PFSK-1 (cell line): ENCODE data around the gene RXFP4.

ENCODE experiments used
- FOXP2 ChIP-seq: optimal IDR thresholded peaks from 2 replicates; pipeline ENCODE3; 2011; ENCODE audit warnings: borderline replicate concordance, control low read depth, inconsistent platforms; ENCODE audit not compliant: insufficient read depth; ENCODE audit errors: extremely low read length, extremely low read depth
- POLR2AphosphoS5 ChIP-seq: IDR thresholded peaks from 2 replicates; pipeline ENCODE4 v1.6.1; 2012; ENCODE audit warnings: low read depth, mild to moderate bottlenecking, control low read depth, low read length, moderate library complexity
- SIN3A ChIP-seq: IDR thresholded peaks from 2 replicates; pipeline ENCODE4 v1.6.1; 2012; ENCODE audit warnings: mild to moderate bottlenecking, low read length, moderate library complexity, borderline replicate concordance; ENCODE audit not compliant: insufficient read depth
- TAF1 ChIP-seq: IDR thresholded peaks from 2 replicates; pipeline ENCODE4 v1.6.1; 2012; ENCODE audit warnings: low read length, control low read depth, borderline replicate concordance; ENCODE audit not compliant: insufficient read depth
- TF ChIP-seq, protein P1 (sequence below), 2 experiments: IDR thresholded peaks; 2 replicates each; pipeline versions ENCODE4 v1.6.1 to v1.8.0; 2011 to 2012; ENCODE audit warnings: low read depth in 2 of 2, low read length in 2 of 2, control low read depth in 1 of 2, inconsistent platforms in 1 of 2, mild to moderate bottlenecking in 1 of 2, moderate library complexity in 1 of 2; ENCODE audit not compliant: insufficient read depth in 1 of 2

The RXFP4 gene

DNA sequence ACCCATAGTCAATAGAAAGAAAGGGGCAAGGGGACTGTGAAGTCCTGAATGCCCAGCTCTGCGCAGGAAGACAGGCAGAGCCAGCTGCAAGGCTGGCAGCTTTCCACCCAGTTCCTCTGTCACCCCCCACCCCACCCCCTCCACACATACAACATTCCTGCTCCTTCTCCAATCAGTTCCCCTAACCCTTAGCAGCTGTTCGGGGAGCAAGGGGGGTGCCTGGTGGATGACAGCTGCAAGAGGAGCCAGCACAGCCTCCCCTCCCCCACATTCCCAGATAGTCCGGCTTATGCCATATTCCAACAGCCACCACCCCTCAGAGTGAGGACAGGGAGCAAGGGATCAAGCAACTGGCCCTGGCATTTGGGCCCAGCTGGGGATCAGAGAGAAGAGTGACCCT is 27.2 kb downstream of the RXFP4 start:
- TF ChIP-seq SIN3A (no peak), FOXP2 (no peak), POLR2AphosphoS5 (no peak), TAF1 (no peak)
- TF ChIP-seq, protein P1, sequence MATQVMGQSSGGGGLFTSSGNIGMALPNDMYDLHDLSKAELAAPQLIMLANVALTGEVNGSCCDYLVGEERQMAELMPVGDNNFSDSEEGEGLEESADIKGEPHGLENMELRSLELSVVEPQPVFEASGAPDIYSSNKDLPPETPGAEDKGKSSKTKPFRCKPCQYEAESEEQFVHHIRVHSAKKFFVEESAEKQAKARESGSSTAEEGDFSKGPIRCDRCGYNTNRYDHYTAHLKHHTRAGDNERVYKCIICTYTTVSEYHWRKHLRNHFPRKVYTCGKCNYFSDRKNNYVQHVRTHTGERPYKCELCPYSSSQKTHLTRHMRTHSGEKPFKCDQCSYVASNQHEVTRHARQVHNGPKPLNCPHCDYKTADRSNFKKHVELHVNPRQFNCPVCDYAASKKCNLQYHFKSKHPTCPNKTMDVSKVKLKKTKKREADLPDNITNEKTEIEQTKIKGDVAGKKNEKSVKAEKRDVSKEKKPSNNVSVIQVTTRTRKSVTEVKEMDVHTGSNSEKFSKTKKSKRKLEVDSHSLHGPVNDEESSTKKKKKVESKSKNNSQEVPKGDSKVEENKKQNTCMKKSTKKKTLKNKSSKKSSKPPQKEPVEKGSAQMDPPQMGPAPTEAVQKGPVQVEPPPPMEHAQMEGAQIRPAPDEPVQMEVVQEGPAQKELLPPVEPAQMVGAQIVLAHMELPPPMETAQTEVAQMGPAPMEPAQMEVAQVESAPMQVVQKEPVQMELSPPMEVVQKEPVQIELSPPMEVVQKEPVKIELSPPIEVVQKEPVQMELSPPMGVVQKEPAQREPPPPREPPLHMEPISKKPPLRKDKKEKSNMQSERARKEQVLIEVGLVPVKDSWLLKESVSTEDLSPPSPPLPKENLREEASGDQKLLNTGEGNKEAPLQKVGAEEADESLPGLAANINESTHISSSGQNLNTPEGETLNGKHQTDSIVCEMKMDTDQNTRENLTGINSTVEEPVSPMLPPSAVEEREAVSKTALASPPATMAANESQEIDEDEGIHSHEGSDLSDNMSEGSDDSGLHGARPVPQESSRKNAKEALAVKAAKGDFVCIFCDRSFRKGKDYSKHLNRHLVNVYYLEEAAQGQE (IDR thresholded peaks at IDR 0.05; ENCODE audit: insufficient read depth in 1 of 2, low read depth in 2 of 2, low read length in 2 of 2), result no peak

DNA sequence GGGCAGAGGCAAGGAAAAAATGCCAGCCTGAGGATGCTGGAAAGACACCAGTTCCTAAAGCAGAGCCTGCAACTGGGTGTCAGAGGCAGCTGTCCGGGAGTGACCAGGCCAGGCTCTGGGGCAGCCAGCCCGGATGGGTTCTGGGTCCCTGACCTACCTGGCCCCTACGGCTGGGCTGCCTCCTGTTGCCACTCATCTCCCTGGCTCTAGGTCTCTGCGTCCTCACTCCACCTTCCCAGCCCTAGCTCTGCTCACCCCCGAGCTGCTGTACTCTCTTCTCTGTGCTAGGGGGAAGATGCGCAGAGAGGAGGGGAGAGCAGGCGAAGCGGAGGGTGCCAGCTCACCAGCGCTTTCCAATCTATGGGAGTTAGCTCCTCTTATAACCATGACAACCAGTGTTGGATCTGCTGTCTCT is 27.9 kb downstream of the RXFP4 start:
- TF ChIP-seq, protein P1 (IDR thresholded peaks at IDR 0.05; ENCODE audit: insufficient read depth in 1 of 2, low read depth in 2 of 2, low read length in 2 of 2), result no peak
- TF ChIP-seq POLR2AphosphoS5 (no peak), SIN3A (no peak), FOXP2 (no peak), TAF1 (no peak)

DNA sequence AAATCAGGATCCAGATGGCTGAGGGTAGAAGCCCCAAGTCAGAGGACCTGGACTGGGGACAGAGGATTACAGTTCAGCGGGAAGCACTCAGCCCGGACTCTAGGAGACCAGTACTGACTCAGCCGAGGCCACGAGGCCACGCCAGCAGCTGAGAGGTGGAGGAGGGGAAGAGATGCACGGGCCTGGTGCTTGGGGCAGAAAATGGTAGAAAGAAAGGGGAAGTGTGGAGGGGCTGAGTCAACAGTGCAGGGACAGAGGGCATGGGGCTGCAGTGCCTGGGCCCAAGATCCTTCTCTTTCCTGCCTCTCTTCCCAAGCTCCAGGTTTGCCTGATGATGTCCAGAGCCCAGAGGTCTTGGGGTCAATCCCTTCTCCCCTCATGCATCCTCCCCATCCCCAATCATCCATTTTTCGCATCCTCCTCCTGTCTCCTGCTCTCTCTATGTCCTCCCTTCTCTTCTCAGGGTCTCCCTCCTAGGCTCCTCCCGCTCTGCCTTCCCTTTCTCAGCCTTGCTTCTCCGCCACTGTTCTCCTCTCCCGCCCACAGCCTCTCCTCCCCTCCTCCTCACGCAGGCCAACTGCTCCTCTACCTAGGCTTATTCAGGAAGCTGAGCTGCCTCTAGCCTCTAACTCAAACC is 29.2 kb downstream of the RXFP4 start:
- TF ChIP-seq FOXP2 (no peak), POLR2AphosphoS5 (no peak), SIN3A (no peak), TAF1 (no peak)
- TF ChIP-seq, protein P1 (IDR thresholded peaks at IDR 0.05; ENCODE audit: insufficient read depth in 1 of 2, low read depth in 2 of 2, low read length in 2 of 2), result no peak

DNA sequence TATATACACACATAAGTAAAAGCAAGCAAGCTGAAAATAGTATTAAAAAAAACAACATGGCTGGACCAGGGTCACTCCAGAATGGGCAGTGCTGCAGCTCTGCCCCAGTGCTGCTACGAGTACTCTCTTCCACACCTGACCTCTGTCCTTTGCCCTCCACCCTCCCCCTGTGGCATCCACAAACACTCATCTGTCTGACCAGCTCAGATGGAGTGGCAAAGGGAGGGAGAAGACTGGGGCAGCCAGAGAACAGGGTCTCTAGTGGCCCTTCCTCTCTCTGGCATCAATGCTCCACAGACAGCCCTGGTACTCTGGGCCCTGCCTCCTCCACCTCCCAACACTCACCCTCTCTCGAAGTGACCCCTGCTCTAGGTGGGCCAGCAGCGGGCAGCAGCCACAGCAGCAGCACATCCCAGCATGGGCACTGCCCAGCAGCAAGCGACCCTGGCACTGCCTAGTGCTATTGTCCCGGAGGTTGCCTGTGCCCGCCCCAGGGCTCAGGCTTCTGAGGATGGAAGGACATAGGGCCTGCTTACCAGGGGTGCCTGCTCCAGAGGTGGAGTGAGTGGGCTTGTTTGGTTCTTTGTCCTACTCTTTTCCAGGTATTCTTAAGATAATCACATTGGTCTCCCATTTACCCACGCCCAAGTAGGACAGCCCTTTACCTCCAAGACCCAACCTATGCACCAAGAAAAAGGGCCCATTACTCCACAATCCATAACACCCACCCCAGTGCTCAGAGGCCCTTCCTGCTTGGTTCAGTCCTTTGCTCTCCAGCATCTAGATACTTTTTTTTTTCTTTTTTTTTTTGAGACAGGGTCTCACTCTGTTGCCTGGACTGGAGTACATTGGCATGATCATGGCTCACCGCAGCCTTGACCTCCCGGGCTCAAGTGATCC is 30.7 kb downstream of the RXFP4 start:
- no peak for TF ChIP-seq TAF1
- no peak for TF ChIP-seq FOXP2
- no peak for TF ChIP-seq POLR2AphosphoS5
- TF ChIP-seq, protein P1 (IDR thresholded peaks at IDR 0.05; ENCODE audit: insufficient read depth in 1 of 2, low read depth in 2 of 2, low read length in 2 of 2), result no peak
- no peak for TF ChIP-seq SIN3A
